Activated CD4-positive, alpha-beta T cell treated with anti-CD3 and anti-CD28 coated beads, Interleukin-2, amount 10 ng/mL, durations not matched to agents 7 days and 5 days (primary cell): ENCODE data around the gene OBSL1. TPM values are rescaled to one million over a fixed set of nuclear protein-coding genes. Genes with fewer than 3 reads are reported as not detected.

Experiments used
- CTCF ChIA-PET: fragments of 350-600 bp; sonication (Branson Sonifier 250); formaldehyde crosslinking; loops from one replicate; lab custom pipeline; 2021; ENCODE audit warnings: antibody characterized with exemption; lab: Charles Lee
- POLR2A ChIA-PET: fragments of 350-600 bp; sonication (Branson Sonifier 250); formaldehyde crosslinking; loops from one replicate; lab custom pipeline; 2021; ENCODE audit warnings: antibody characterized with exemption; lab: Charles Lee
- DNase-seq: peaks from one replicate; pipeline ENCODE4 v3.0.0-alpha.2; 2020
- H3K27ac Mint-ChIP-seq: one replicate; pipeline ENCODE4 v1.8.0; 2021; ENCODE audit warnings: mild to moderate bottlenecking, moderate library complexity, mixed read lengths
- H3K27me3 Mint-ChIP-seq: one replicate; pipeline ENCODE4 v1.8.0; 2021; ENCODE audit warnings: mixed read lengths
- H3K36me3 Mint-ChIP-seq: one replicate; pipeline ENCODE4 v1.8.0; 2021; ENCODE audit warnings: low read depth, mixed read lengths
- H3K4me1 Mint-ChIP-seq: one replicate; pipeline ENCODE4 v1.8.0; 2021; ENCODE audit warnings: mixed read lengths
- H3K4me3 Mint-ChIP-seq: one replicate; pipeline ENCODE4 v1.8.0; 2021; ENCODE audit warnings: mild to moderate bottlenecking, moderate library complexity, mixed read lengths
- H3K9me3 Mint-ChIP-seq: one replicate; pipeline ENCODE4 v1.8.0; 2021; ENCODE audit warnings: mixed read lengths
- total RNA-seq, 2 experiments: library from RNA; stranded (reverse); gene quantifications; one replicate each; pipeline ENCODE4 v1.2.3, GENCODE V29; 2021

OBSL1 gene
- total RNA-seq, 2 experiments from 2014 or later: not detected

DNA sequence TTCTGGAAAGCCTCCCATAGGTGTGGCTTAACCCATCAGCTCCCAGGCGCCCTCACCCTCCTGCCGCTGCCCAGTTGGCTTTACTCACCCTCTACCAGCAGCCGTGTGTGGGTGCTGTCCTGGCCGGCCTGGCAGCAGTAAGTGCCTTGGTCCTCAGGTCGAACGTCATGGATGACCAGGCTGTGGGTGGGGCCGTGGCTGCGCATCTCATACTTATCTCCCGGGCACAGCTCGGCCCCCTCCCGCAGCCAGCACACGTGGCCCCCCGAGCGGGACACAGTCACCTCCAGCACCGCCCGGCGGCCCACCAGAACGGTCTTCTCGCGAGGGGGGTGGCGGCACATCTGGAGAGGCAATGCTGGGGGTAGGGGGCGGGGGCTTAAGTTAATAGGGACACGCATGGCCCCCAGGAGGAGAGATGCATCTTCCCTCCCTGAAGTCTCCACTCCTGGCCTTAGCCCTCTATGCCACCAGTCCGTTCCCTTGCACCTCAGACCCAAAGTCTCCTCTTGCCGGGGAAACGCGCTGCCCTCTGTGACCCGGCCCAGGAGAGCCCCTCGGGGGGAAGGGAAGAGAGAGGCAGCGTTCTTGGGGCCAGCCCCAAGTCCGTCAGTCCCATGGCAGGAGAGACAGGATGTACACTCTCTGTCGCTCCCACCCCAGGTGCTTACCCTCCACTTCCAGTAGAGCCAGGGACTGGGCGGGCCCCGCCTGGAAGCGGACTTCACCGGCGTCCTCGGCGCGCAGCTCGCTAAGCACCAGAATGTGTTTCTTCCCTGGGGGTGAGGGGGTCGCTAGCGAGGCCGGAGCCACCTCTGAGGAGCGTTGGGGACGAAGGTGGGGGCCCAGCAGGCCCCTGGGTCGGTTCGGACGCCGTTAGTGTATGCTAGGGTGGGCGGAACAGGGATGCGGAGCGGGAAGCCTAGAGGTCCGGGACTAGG is 19.6 kb downstream of the OBSL1 start:
- Mint-ChIP-seq H3K27ac (peak overlapping the region; percentile 60), H3K27me3 (peaks cover 26% of the 10 kb centered on the region), H3K9me3 (no peaks in the 10 kb centered on the region), H3K4me3 (peak overlapping the region; percentile 73), H3K4me1 (peaks cover 2% of the 10 kb centered on the region), H3K36me3 (no peaks in the 10 kb centered on the region)
- no peak for DNase-seq
- ChIA-PET CTCF (interaction anchor here (0.8 to 5.7 kb wide), 6 partner anchors 8 to 90 kb away, joined by 3 to 25 read pairs (median 5); partner anchors contain the start of genes CHPF, GMPPA and TMEM198), POLR2A (no interaction called here)

GRCh38 chr2:219549619-219550018 is 21.7 kb downstream of the OBSL1 start:
- ChIA-PET POLR2A (no interaction called here), CTCF (interaction anchor here (1.3 to 4.4 kb wide), 3 partner anchors 8 to 93 kb away, joined by 5 to 16 read pairs (median 6); no protein-coding TSS in a partner anchor)
- Mint-ChIP-seq H3K27me3 (peaks cover 38% of the 10 kb centered on the region), H3K27ac (no peak overlapping the region), H3K4me3 (no peak overlapping the region), H3K4me1 (peaks cover 5% of the 10 kb centered on the region), H3K9me3 (no peaks in the 10 kb centered on the region), H3K36me3 (no peaks in the 10 kb centered on the region)
- DNase-seq: no peak

DNA sequence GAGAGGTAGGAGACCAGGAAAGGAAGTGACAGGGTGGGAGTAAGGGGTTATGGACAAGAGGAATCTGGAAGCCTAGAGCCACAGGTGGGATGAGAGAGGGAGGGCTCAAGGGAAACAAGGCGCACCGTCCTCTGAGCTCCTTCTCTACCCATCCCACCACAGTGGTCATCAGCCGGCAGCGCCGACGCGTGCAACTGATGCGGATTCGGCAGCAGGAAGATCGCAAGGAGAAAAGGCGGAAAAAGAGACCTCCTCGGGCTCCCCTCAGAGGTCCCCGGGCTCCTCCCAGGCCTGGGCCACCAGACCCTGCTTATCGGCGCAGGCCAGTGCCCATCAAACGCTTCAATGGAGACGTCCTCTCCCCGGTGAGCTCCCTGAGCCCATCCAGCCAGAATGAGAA is 22.3 kb downstream of the OBSL1 start:
- H3K4me3 Mint-ChIP-seq: no peak overlapping the region
- POLR2A ChIA-PET: no interaction called here
- H3K9me3 Mint-ChIP-seq: no peaks in the 10 kb centered on the region
- CTCF ChIA-PET: interaction anchor here (1.0 to 4.4 kb wide), 4 partner anchors 8 to 94 kb away, joined by 3 to 16 read pairs (median 6); no protein-coding TSS in a partner anchor
- H3K36me3 Mint-ChIP-seq: no peaks in the 10 kb centered on the region
- peaks cover 38% of the 10 kb centered on the region for H3K27me3 Mint-ChIP-seq
- DNase-seq: no peak
- peaks cover 10% of the 10 kb centered on the region for H3K4me1 Mint-ChIP-seq
- no peak overlapping the region for H3K27ac Mint-ChIP-seq

GRCh38 chr2:219547621-219548020 is 23.7 kb downstream of the OBSL1 start:
- no peaks in the 10 kb centered on the region for H3K9me3 Mint-ChIP-seq
- no peaks in the 10 kb centered on the region for H3K36me3 Mint-ChIP-seq
- no peak overlapping the region for H3K27ac Mint-ChIP-seq
- ChIA-PET POLR2A (no interaction called here), CTCF (no interaction called here)
- peaks cover 12% of the 10 kb centered on the region for H3K4me1 Mint-ChIP-seq
- DNase-seq: no peak
- H3K4me3 Mint-ChIP-seq: no peak overlapping the region
- peaks cover 29% of the 10 kb centered on the region for H3K27me3 Mint-ChIP-seq

GRCh38 chr2:219545943-219546352 is 25.4 kb downstream of the OBSL1 start:
- Mint-ChIP-seq H3K4me3 (no peak overlapping the region), H3K4me1 (peaks cover 25% of the 10 kb centered on the region), H3K27me3 (peaks cover 22% of the 10 kb centered on the region), H3K9me3 (no peaks in the 10 kb centered on the region), H3K36me3 (no peaks in the 10 kb centered on the region), H3K27ac (no peak overlapping the region)
- no peak for DNase-seq
- POLR2A ChIA-PET: no interaction called here
- CTCF ChIA-PET: no interaction called here

GRCh38 chr2:219545295-219545942 is 25.9 kb downstream of the OBSL1 start:
- Mint-ChIP-seq H3K27ac (no peak overlapping the region), H3K36me3 (no peaks in the 10 kb centered on the region), H3K9me3 (no peaks in the 10 kb centered on the region), H3K4me1 (peaks cover 24% of the 10 kb centered on the region), H3K4me3 (peak overlapping the region; percentile 73), H3K27me3 (peaks cover 18% of the 10 kb centered on the region)
- no peak for DNase-seq
- CTCF ChIA-PET: interaction anchor here (1.0 kb wide), 1 partner anchor 14 kb away, joined by 3 read pairs; no protein-coding TSS in a partner anchor
- POLR2A ChIA-PET: no interaction called here

- H3K4me3 Mint-ChIP-seq: peak overlapping the region; percentile 73
- no peaks in the 10 kb centered on the region for H3K36me3 Mint-ChIP-seq
- no peaks in the 10 kb centered on the region for H3K9me3 Mint-ChIP-seq
- H3K4me1 Mint-ChIP-seq: peaks cover 24% of the 10 kb centered on the region
- ChIA-PET POLR2A (no interaction called here), CTCF (interaction anchor here (1.0 to 4.7 kb wide), 3 partner anchors 15 to 128 kb away, joined by 3 to 39 read pairs (median 3); no protein-coding TSS in a partner anchor)
- peaks cover 15% of the 10 kb centered on the region for H3K27me3 Mint-ChIP-seq
- H3K27ac Mint-ChIP-seq: peak overlapping the region; percentile 54
- DNase-seq: no peak
Measured at GRCh38 chr2:219544567-219544966, 26.8 kb downstream of the OBSL1 start.

DNA sequence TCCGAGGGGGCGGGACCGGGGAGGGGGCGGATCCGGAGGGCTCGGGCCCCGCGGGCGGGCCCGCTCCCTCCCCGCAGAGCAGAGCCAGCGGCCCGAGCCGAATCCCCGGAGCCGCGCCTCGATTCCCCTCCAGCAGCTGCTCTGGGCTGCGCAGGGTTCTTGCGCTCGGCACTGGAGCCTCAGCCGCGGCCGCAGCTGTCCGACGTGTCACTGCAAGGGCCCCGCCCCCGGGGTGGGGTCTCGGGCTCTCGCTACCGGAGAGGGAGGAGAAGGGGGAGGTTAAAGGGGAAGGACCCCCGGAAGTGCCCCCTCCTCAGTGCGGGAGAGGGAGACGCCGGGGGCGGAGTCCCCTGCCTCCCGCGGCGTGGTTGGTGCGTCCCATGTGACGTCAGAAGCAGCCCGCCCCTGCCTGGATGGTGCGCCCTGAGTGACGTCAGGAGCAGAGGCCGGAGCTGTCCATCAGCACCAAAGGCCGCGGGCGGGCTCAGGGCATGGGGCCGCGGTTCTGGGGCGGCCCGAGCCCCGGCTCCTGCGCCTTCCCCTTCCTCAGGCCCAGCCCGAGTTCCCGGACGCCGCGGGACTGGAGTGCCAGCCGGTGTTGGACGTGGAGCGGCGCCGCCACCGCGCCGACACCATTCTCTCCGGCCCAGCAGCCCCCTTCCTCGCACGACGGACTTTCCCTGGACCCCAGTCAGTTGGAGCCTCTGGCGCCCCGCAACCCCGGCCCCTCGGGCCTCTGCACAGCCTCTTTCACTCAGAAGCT is 27.6 kb downstream of the OBSL1 start, which contains the start of the genes CHPF and TMEM198:
TSS of gene CHPF (minus strand) at position 214 of the 763 bp plus-strand sequence. CDS start 271 bp downstream, outside the sequence.
TSS of gene TMEM198 (plus strand) at position 433 of the 763 bp plus-strand sequence. CDS start 700 bp downstream, outside the sequence.
- Mint-ChIP-seq H3K4me3 (peak within 1 kb of the TSS; percentile 84), H3K36me3 (no peaks in the 10 kb centered on the region), H3K27ac (peak within 1 kb of the TSS; percentile 89), H3K9me3 (no peaks in the 10 kb centered on the region), H3K27me3 (peaks cover 15% of the 10 kb centered on the region), H3K4me1 (peaks cover 24% of the 10 kb centered on the region)
- POLR2A ChIA-PET: no interaction called here
- CTCF ChIA-PET: interaction anchor here (0.7 to 7.3 kb wide), 12 partner anchors 8 to 146 kb away, joined by 3 to 79 read pairs (median 5); partner anchors contain the start of genes GMPPA and SPEG
- DNase-seq: peak; percentile 95

- Mint-ChIP-seq H3K9me3 (no peaks in the 10 kb centered on the region), H3K36me3 (no peaks in the 10 kb centered on the region), H3K27ac (peak overlapping the region; percentile 89), H3K27me3 (peaks cover 15% of the 10 kb centered on the region), H3K4me3 (peak overlapping the region; percentile 84), H3K4me1 (peaks cover 24% of the 10 kb centered on the region)
- ChIA-PET CTCF (interaction anchor here (1.0 to 7.3 kb wide), 11 partner anchors 9 to 147 kb away, joined by 3 to 79 read pairs (median 5); partner anchors contain the start of genes GMPPA and SPEG), POLR2A (no interaction called here)
- DNase-seq: no peak
Measured at GRCh38 chr2:219542931-219543595, 28.3 kb downstream of the OBSL1 start.

- peak overlapping the region; percentile 84 for H3K4me3 Mint-ChIP-seq
- POLR2A ChIA-PET: no interaction called here
- peak; percentile 88 for DNase-seq
- H3K27me3 Mint-ChIP-seq: peaks cover 15% of the 10 kb centered on the region
- no peaks in the 10 kb centered on the region for H3K36me3 Mint-ChIP-seq
- CTCF ChIA-PET: interaction anchor here (0.6 to 7.3 kb wide), 31 partner anchors 8 to 630 kb away, joined by 3 to 79 read pairs (median 4); partner anchors contain the start of genes GMPPA and STK11IP
- H3K27ac Mint-ChIP-seq: peak overlapping the region; percentile 19
- H3K9me3 Mint-ChIP-seq: no peaks in the 10 kb centered on the region
- H3K4me1 Mint-ChIP-seq: peaks cover 24% of the 10 kb centered on the region
Measured at GRCh38 chr2:219541611-219542180, 29.6 kb downstream of the OBSL1 start.
